ENCODE data around the gene GRK4. TPM values are rescaled to one million over a fixed set of nuclear protein-coding genes. Genes with fewer than 3 reads are reported as not detected.
A peak's percentile ranks its signal among the peaks of the same experiment; 100 is the strongest.

The GRK4 gene
- total RNA-seq, 1 donor from 2014 or later = 10.5 TPM

DNA sequence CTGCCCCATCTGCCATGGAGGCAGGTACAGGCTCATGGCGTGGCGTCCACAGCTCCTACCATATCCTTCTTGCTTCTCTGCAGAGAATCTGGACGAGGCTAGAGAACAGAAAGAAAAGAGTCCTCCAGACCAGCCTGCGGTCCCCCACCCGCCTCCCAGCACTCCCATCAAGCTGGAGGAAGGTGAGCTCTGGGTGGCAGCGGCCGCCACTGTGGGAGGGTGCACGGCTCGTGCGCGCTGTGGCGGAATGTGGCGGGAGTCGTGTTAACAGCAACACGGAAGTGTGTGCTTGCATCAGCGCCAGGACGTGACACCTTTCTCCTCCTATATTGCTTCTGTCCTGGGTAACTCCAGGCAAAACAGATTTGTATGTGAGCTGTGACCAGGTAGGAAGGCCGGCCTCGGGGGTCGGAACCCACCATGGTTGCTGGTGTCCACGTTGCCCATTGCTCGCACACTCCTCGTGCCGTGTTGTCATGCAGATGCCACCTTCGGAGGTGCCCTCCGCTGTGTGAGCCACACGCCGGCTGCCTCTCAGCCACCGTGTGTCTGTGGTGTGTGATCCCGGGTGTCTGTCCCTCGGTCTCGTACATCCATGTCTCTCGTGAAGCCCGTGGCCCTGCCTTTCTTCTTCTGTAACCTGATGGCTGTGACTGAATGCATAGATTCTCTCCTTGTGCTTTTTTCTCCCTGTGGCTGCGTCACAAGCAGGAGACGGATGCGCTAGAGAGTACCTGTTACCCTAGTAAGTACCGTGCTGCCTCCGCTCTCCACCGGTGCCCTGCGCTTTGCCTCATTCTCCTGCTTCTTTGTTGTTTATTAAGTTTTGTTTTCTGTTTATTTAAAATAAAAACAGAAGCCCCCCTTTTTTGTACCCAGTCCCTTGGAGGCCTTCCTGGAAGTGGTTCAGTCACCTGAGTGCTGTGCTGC is 37.2 kb upstream of the GRK4 start:
- TF ChIP-seq, protein P1, sequence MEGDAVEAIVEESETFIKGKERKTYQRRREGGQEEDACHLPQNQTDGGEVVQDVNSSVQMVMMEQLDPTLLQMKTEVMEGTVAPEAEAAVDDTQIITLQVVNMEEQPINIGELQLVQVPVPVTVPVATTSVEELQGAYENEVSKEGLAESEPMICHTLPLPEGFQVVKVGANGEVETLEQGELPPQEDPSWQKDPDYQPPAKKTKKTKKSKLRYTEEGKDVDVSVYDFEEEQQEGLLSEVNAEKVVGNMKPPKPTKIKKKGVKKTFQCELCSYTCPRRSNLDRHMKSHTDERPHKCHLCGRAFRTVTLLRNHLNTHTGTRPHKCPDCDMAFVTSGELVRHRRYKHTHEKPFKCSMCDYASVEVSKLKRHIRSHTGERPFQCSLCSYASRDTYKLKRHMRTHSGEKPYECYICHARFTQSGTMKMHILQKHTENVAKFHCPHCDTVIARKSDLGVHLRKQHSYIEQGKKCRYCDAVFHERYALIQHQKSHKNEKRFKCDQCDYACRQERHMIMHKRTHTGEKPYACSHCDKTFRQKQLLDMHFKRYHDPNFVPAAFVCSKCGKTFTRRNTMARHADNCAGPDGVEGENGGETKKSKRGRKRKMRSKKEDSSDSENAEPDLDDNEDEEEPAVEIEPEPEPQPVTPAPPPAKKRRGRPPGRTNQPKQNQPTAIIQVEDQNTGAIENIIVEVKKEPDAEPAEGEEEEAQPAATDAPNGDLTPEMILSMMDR (IDR thresholded peaks at IDR 0.05) = no peak
- Mint-ChIP-seq H3K27ac (ENCODE audit: unreplicated experiment) (no peak overlapping the region), H3K4me3 (ENCODE audit: unreplicated experiment) (no peak overlapping the region), H3K4me1 (ENCODE audit: unreplicated experiment) (peaks cover 27% of the 10 kb centered on the region), H3K27me3 (ENCODE audit: unreplicated experiment) (no peaks in the 10 kb centered on the region), H3K36me3 (ENCODE audit: unreplicated experiment) (peaks cover 40% of the 10 kb centered on the region), H3K9me3 (ENCODE audit: unreplicated experiment) (no peaks in the 10 kb centered on the region)
- no peak for DNase-seq (ENCODE audit: extremely low spot score, unreplicated experiment)

DNA sequence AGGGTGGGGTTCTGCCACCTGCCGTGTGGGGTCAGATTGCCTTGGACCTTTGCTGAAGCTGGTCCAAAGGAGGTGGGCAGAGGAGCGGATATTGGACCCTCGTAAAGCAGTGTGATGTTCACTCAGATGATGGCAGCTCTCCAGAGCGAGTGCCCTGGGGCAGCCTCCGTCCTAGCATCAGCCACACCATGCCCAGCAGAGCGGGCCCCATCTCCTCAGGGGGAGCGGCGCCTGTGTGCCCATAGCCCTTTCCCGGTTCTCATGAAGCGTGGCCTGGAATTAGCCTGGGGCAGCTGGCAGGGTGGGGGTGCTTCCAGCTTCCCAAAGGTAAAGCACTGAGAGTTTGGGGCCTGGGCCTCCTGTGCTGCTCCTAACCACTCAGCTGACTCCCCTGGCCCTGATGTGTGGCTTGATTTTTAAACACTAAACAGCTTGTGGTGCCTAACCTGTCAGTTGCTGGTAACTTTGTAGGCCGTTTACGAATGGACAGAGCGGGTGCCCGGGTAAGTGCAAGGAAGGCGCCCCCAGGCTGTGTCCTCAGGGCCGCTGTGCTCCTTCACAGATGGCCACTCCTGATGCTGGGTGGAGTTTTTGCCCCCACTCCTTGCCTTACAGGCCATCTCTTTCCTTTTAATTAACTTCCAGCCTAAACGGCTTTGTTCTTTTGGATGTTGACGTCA is 36.2 kb upstream of the GRK4 start:
- no peak overlapping the region for H3K27ac Mint-ChIP-seq (ENCODE audit: unreplicated experiment)
- TF ChIP-seq, protein P1 (IDR thresholded peaks at IDR 0.05) = no peak
- H3K4me3 Mint-ChIP-seq (ENCODE audit: unreplicated experiment) = no peak overlapping the region
- H3K27me3 Mint-ChIP-seq (ENCODE audit: unreplicated experiment) = no peaks in the 10 kb centered on the region
- no peak for DNase-seq (ENCODE audit: extremely low spot score, unreplicated experiment)
- peaks cover 21% of the 10 kb centered on the region for H3K4me1 Mint-ChIP-seq (ENCODE audit: unreplicated experiment)
- peaks cover 33% of the 10 kb centered on the region for H3K36me3 Mint-ChIP-seq (ENCODE audit: unreplicated experiment)
- no peaks in the 10 kb centered on the region for H3K9me3 Mint-ChIP-seq (ENCODE audit: unreplicated experiment)

DNA sequence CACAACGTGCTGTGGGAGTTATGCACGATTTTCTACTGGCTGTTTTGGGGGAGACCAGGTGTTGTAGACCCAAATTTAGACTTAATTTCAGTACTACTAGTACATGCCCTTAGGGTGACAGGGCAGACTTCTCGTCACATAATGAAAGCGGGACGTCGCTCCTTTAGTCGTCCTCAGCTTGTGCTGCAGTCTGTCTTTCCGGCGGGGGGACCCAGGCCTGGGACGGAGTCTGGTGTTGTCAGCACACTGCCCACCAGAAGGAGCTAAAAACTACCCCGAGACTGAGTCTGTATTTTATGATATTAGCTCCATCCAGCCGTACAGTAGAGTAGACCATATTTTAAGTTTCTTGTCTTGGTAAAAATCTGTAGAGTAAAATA is 35.7 kb upstream of the GRK4 start:
- no peaks in the 10 kb centered on the region for H3K27me3 Mint-ChIP-seq (ENCODE audit: unreplicated experiment)
- peaks cover 16% of the 10 kb centered on the region for H3K4me1 Mint-ChIP-seq (ENCODE audit: unreplicated experiment)
- TF ChIP-seq, protein P1 (IDR thresholded peaks at IDR 0.05) = no peak
- DNase-seq (ENCODE audit: extremely low spot score, unreplicated experiment) = no peak
- peaks cover 28% of the 10 kb centered on the region for H3K36me3 Mint-ChIP-seq (ENCODE audit: unreplicated experiment)
- no peaks in the 10 kb centered on the region for H3K9me3 Mint-ChIP-seq (ENCODE audit: unreplicated experiment)
- H3K4me3 Mint-ChIP-seq (ENCODE audit: unreplicated experiment) = no peak overlapping the region
- peak overlapping the region; percentile 16 for H3K27ac Mint-ChIP-seq (ENCODE audit: unreplicated experiment)

DNA sequence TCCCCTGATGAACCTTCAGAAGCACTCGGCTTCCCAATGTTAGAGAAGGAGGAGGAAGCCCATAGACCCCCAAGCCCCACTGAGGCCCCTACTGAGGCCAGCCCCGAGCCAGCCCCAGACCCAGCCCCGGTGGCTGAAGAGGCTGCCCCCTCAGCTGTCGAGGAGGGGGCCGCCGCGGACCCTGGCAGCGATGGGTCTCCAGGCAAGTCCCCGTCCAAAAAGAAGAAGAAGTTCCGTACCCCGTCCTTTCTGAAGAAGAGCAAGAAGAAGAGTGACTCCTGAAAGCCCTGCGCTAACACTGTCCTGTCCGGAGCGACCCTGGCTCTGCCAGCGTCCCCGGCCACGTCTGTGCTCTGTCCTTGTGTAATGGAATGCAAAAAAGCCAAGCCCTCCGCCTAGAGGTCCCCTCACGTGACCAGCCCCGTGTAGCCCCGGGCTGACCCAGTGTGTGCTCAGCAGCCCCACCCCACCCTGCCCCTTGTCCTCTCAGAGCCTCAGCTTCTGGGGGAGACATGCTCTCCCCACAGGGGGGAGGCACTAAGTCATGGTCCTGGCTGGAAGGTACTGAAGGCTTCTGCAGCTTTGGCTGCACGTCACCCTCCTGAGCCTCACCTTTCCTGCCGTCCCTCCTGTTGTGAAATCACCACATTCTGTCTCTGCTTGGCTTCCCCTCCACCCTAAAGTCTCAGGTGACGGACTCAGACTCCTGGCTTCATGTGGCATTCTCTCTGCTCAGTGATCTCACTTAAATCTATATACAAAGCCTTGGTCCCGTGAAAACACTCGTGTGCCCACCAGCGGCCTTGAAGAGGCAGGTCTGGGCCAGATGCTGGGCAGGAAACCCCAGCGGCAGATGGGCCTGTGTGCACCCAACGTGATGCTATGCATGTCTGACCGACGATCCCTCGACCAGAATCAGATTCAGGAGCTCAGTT is 34.9 kb upstream of the GRK4 start:
- Mint-ChIP-seq H3K9me3 (ENCODE audit: unreplicated experiment) (no peaks in the 10 kb centered on the region), H3K4me3 (ENCODE audit: unreplicated experiment) (no peak overlapping the region), H3K4me1 (ENCODE audit: unreplicated experiment) (peaks cover 16% of the 10 kb centered on the region), H3K36me3 (ENCODE audit: unreplicated experiment) (peaks cover 28% of the 10 kb centered on the region), H3K27ac (ENCODE audit: unreplicated experiment) (peak overlapping the region; percentile 62), H3K27me3 (ENCODE audit: unreplicated experiment) (no peaks in the 10 kb centered on the region)
- TF ChIP-seq, protein P1 (IDR thresholded peaks at IDR 0.05) = no peak
- no peak for DNase-seq (ENCODE audit: extremely low spot score, unreplicated experiment)

Data from osteocyte (in vitro differentiated cells).